ENCODE data around the gene DDX1. TPM values are rescaled to one million over a fixed set of nuclear protein-coding genes. Genes with fewer than 3 reads are reported as not detected.

DDX1 gene
- total and polyA plus RNA-seq, 2 donors (not counting 3 experiments of a cell fraction or from before 2014, with no cell fraction given), result 41.2 to 117 TPM

DNA sequence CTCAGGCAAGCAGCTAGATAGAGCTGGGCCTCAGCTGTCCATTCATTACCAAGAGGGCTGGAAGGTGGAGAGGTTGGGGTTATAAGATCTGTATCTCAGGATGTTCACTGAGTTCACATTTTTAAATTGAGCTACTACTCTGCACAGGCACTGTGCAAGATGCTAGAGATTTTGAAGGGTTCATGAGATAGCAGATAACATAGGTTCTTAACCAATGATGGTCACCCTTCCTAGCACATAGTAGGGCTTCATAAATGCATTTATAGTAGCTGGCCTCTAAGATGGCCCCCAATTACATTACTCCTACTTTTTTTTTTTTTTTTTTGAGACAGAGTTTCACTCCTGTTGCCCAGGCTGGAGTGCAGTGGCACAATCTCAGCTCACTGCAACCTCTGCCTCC, 79.7 kb downstream of the DDX1 start:
- POLR2A ChIA-PET, result no interaction called here
- H4K20me1 ChIP-seq (replicated peaks; ENCODE audit: control insufficient read depth, extremely low read depth, insufficient read depth, low read length), result no peaks in the 10 kb centered on the region
- no peak overlapping the region for H3K9ac ChIP-seq (replicated peaks; ENCODE audit: extremely low read depth, insufficient read depth, low read length)
- H3K36me3 ChIP-seq (ENCODE audit: control insufficient read depth in 2 of 2, extremely low read depth in 1 of 2, insufficient read depth in 2 of 2, low read length in 2 of 2), result no peaks in the 10 kb centered on the region
- no peaks in the 10 kb centered on the region for H3K27me3 ChIP-seq (ENCODE audit: control insufficient read depth in 2 of 2, insufficient read depth in 2 of 2, low read length in 2 of 2)
- no peaks in the 10 kb centered on the region for H3K9me3 ChIP-seq (replicated peaks; ENCODE audit: control insufficient read depth, insufficient read depth, low read length)
- CTCF ChIA-PET, result interaction anchor here (1.1 to 1.6 kb wide), 3 partner anchors 15 to 148 kb away, joined by 3 to 4 read pairs (median 3); no protein-coding TSS in a partner anchor
- no TSS peak for BruUV-seq (replicated peaks)
- no peak overlapping the region for H2AFZ ChIP-seq (ENCODE audit: low read depth, low read length)
- H3K4me3 ChIP-seq (replicated peaks in 1 of 3; ENCODE audit: insufficient read depth in 1 of 3, low read depth in 1 of 3, low read length in 3 of 3), result no peak overlapping the region
- TF ChIP-seq, protein P1, sequence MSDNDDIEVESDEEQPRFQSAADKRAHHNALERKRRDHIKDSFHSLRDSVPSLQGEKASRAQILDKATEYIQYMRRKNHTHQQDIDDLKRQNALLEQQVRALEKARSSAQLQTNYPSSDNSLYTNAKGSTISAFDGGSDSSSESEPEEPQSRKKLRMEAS (IDR thresholded peaks at IDR 0.05; ENCODE audit: insufficient read depth, insufficient read length), result no peak
- TF ChIP-seq, protein P2, sequence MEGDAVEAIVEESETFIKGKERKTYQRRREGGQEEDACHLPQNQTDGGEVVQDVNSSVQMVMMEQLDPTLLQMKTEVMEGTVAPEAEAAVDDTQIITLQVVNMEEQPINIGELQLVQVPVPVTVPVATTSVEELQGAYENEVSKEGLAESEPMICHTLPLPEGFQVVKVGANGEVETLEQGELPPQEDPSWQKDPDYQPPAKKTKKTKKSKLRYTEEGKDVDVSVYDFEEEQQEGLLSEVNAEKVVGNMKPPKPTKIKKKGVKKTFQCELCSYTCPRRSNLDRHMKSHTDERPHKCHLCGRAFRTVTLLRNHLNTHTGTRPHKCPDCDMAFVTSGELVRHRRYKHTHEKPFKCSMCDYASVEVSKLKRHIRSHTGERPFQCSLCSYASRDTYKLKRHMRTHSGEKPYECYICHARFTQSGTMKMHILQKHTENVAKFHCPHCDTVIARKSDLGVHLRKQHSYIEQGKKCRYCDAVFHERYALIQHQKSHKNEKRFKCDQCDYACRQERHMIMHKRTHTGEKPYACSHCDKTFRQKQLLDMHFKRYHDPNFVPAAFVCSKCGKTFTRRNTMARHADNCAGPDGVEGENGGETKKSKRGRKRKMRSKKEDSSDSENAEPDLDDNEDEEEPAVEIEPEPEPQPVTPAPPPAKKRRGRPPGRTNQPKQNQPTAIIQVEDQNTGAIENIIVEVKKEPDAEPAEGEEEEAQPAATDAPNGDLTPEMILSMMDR (IDR thresholded peaks at IDR 0.05; ENCODE audit: extremely low read depth in 1 of 2, insufficient read depth in 1 of 2, low read depth in 1 of 2, low read length in 2 of 2), result no peak
- TF ChIP-seq POLR2A (IDR thresholded peaks at IDR 0.05; ENCODE audit: low read depth, low read length) (no peak), JUN (IDR thresholded peaks at IDR 0.05; ENCODE audit: borderline replicate concordance, insufficient read depth, insufficient read length, low read depth) (no peak), POLR2AphosphoS5 (IDR thresholded peaks at IDR 0.05; ENCODE audit: insufficient read depth, low read depth, low read length) (no peak), GATA2 (IDR thresholded peaks at IDR 0.05; ENCODE audit: insufficient read depth, insufficient read length, low read depth, low read length) (no peak), FOS (IDR thresholded peaks at IDR 0.05; ENCODE audit: borderline replicate concordance, insufficient read depth, low read length) (no peak), MYC (IDR thresholded peaks at IDR 0.05; ENCODE audit: low read depth, low read length) (no peak), EZH2 (IDR thresholded peaks at IDR 0.05; ENCODE audit: borderline replicate concordance, low read depth, low read length, severe bottlenecking) (no peak)
- FAIRE-seq (no peak), DNase-seq (ENCODE audit: low read depth, low spot score) (no peak)
- no peaks in the 10 kb centered on the region for H3K9me1 ChIP-seq (replicated peaks; ENCODE audit: control insufficient read depth, extremely low read depth, insufficient read depth, low read length)
- H3K79me2 ChIP-seq (ENCODE audit: control insufficient read depth, insufficient read depth, low read length), result no peaks in the 10 kb centered on the region
- dilution Hi-C loops (cut with MboI; ENCODE audit: extremely low pct_ligation_motif_present, low sequenced_read_pairs), result no loop called here
- H3K27ac ChIP-seq (ENCODE audit: insufficient read depth, low read depth, low read length), result no peak overlapping the region
- intact Hi-C loops (cut with micrococcal nuclease), result no loop called here
- H3K4me1 ChIP-seq (ENCODE audit: control insufficient read depth, extremely low read depth, insufficient read depth, low read length), result peaks cover 24% of the 10 kb centered on the region
- no peak overlapping the region for H3K4me2 ChIP-seq (ENCODE audit: insufficient read depth, low read length)

All from endothelial cell of umbilical vein (primary cell).